H1 (cell line): ENCODE measurements around the gene NAIF1.

ENCODE experiments used
- BACH1 ChIP-seq: IDR thresholded peaks from 2 replicates; pipeline ENCODE4 v1.6.1; 2012; ENCODE audit warnings: low read length, improper control_type of control experiment
- EP300 ChIP-seq, 2 experiments: IDR thresholded peaks; 1 replicate in 1 of 2; 2 replicates in 1 of 2; pipeline ENCODE4 v1.6.1; 2011 to 2012; ENCODE audit warnings: low read depth in 2 of 2, low read length in 2 of 2, mild to moderate bottlenecking in 2 of 2, borderline replicate concordance in 1 of 2, inconsistent platforms in 1 of 2, moderate library complexity in 1 of 2

GRCh38 chr9:128047231-128047630 is 19.9 kb downstream of the NAIF1 start:
- TF ChIP-seq BACH1, result no peak
- TF ChIP-seq EP300 (IDR thresholded peaks at IDR 0.05; ENCODE audit: borderline replicate concordance in 1 of 2, low read depth in 2 of 2, low read length in 2 of 2), result no peak
